ENCODE results near the gene CTNNA3. TPM values are rescaled to one million over a fixed set of nuclear protein-coding genes. Genes with fewer than 3 reads are reported as not detected.
"Not testable (repeated sequence)": the region's sequence is repeated elsewhere in the genome, so short reads cannot be mapped to it uniquely, and the experiment has no call there.

The CTNNA3 gene
- total RNA-seq, 1 donor from 2014 or later, result not detected

- FAIRE-seq (no peak), DNase-seq (ENCODE audit: low read depth) (no peak)
- no peak for TF ChIP-seq CTCF (IDR thresholded peaks at IDR 0.05; ENCODE audit: insufficient read depth, low read length, severe bottlenecking)
- Histone ChIP-seq H3K27me3 (ENCODE audit: control insufficient read depth, insufficient read depth, low read length) (no peaks in the 10 kb centered on the region), H3K36me3 (ENCODE audit: control insufficient read depth, insufficient read depth, low read length) (no peaks in the 10 kb centered on the region), H3K4me3 (ENCODE audit: low read depth, low read length) (no peak overlapping the region)
These were observed 449.9 kb downstream of the CTNNA3 start for GRCh38 chr10:67246066-67246555.

- DNase-seq (ENCODE audit: low read depth) (no peak), FAIRE-seq (no peak)
- H3K36me3 ChIP-seq (ENCODE audit: control insufficient read depth, insufficient read depth, low read length), result no peaks in the 10 kb centered on the region
- H3K4me3 ChIP-seq (ENCODE audit: low read depth, low read length), result no peak overlapping the region
- H3K27me3 ChIP-seq (ENCODE audit: control insufficient read depth, insufficient read depth, low read length), result no peaks in the 10 kb centered on the region
- TF ChIP-seq CTCF (IDR thresholded peaks at IDR 0.05; ENCODE audit: insufficient read depth, low read length, severe bottlenecking), result no peak
These were observed 453.5 kb downstream of the CTNNA3 start for GRCh38 chr10:67242528-67242927.

- FAIRE-seq, result no peak
- H3K4me3 ChIP-seq (ENCODE audit: low read depth, low read length), result no peak overlapping the region
- DNase-seq (ENCODE audit: low read depth), result no peak
- no peaks in the 10 kb centered on the region for H3K36me3 ChIP-seq (ENCODE audit: control insufficient read depth, insufficient read depth, low read length)
- TF ChIP-seq CTCF (IDR thresholded peaks at IDR 0.05; ENCODE audit: insufficient read depth, low read length, severe bottlenecking), result no peak
- no peaks in the 10 kb centered on the region for H3K27me3 ChIP-seq (ENCODE audit: control insufficient read depth, insufficient read depth, low read length)
These were observed 454.5 kb downstream of the CTNNA3 start for GRCh38 chr10:67241451-67241850.

- no peak for DNase-seq (ENCODE audit: low read depth)
- H3K27me3 ChIP-seq (ENCODE audit: control insufficient read depth, insufficient read depth, low read length), result no peaks in the 10 kb centered on the region
- no peak for TF ChIP-seq CTCF (IDR thresholded peaks at IDR 0.05; ENCODE audit: insufficient read depth, low read length, severe bottlenecking)
- H3K4me3 ChIP-seq (ENCODE audit: low read depth, low read length), result no peak overlapping the region
- no peaks in the 10 kb centered on the region for H3K36me3 ChIP-seq (ENCODE audit: control insufficient read depth, insufficient read depth, low read length)
- no peak for FAIRE-seq
These were observed 456.0 kb downstream of the CTNNA3 start for GRCh38 chr10:67239864-67240497.

GRCh38 chr10:67230680-67231500 is 465.1 kb downstream of the CTNNA3 start:
- not testable (repeated sequence) for H3K36me3 ChIP-seq (ENCODE audit: control insufficient read depth, insufficient read depth, low read length); H3K27me3 ChIP-seq (ENCODE audit: control insufficient read depth, insufficient read depth, low read length); FAIRE-seq; DNase-seq (ENCODE audit: low read depth)
- H3K4me3 ChIP-seq (ENCODE audit: low read depth, low read length), result peak overlapping the region; percentile 7

- DNase-seq (ENCODE audit: low read depth) (no peak), FAIRE-seq (no peak)
- Histone ChIP-seq H3K36me3 (ENCODE audit: control insufficient read depth, insufficient read depth, low read length) (no peaks in the 10 kb centered on the region), H3K4me3 (ENCODE audit: low read depth, low read length) (no peak overlapping the region), H3K27me3 (ENCODE audit: control insufficient read depth, insufficient read depth, low read length) (no peaks in the 10 kb centered on the region)
- no peak for TF ChIP-seq CTCF (IDR thresholded peaks at IDR 0.05; ENCODE audit: insufficient read depth, low read length, severe bottlenecking)
These were observed 470.8 kb downstream of the CTNNA3 start for GRCh38 chr10:67225226-67225625.
